C4-2B (cell line): Measurements from ENCODE around the gene TIMM29.

Source experiments
- H3K27ac ChIP-seq: fragments of 450-650 bp; 2 replicates; pipeline ENCODE4 v1.5.1; 2017
- CTCF ChIP-seq: fragments of 450-650 bp; conservative IDR thresholded peaks from 2 replicates; pipeline ENCODE4 v1.5.1; 2017; ENCODE audit warnings: mild to moderate bottlenecking
- ZFX ChIP-seq: fragments of 450-650 bp; IDR thresholded peaks from 2 replicates; pipeline ENCODE4 v1.6.1; 2017

The TIMM29 gene

GRCh38 chr19:10928563-10929401, at the start of gene TIMM29, which contains the start of gene YIPF2:
Gene TIMM29 (plus strand): TSS chr19:10928811. CDS start chr19:10928823, 12 bp downstream.
Gene YIPF2 (minus strand): TSS chr19:10928639. CDS start chr19:10928410, 229 bp downstream.
- H3K27ac ChIP-seq, result peak within 1 kb of the TSS; percentile 86
- TF ChIP-seq ZFX (peak; percentile 97; the same call in 1 of the 2 replicates), CTCF (no peak)

GRCh38 chr19:10881403-10882107, 47.1 kb upstream of the TIMM29 start:
- TF ChIP-seq ZFX, result no peak
- TF ChIP-seq CTCF, result no peak
- H3K27ac ChIP-seq, result no peak overlapping the region

GRCh38 chr19:10882108-10882457, 46.5 kb upstream of the TIMM29 start:
- TF ChIP-seq CTCF, result no peak
- TF ChIP-seq ZFX, result no peak
- no peak overlapping the region for H3K27ac ChIP-seq

GRCh38 chr19:10884274-10884673, 44.3 kb upstream of the TIMM29 start:
- H3K27ac ChIP-seq, result no peak overlapping the region
- TF ChIP-seq ZFX (no peak), CTCF (no peak)

GRCh38 chr19:10885201-10886169, 43.1 kb upstream of the TIMM29 start:
- TF ChIP-seq CTCF (no peak), ZFX (no peak)
- no peak overlapping the region for H3K27ac ChIP-seq

GRCh38 chr19:10887616-10888367, 40.8 kb upstream of the TIMM29 start:
- H3K27ac ChIP-seq, result no peak overlapping the region
- TF ChIP-seq CTCF (no peak), ZFX (no peak)
